Pulmonary artery endothelial cell (primary cell): Measurements from ENCODE around the gene CAMK1D. TPM values are rescaled to one million over a fixed set of nuclear protein-coding genes. Genes with fewer than 3 reads are reported as not detected.
"Not testable (repeated sequence)": the region's sequence is repeated elsewhere in the genome, so short reads cannot be mapped to it uniquely, and the experiment has no call there.

Source experiments
- DNase-seq: peaks from one replicate; pipeline ENCODE4 v3.0.0-alpha.2; 2011; ENCODE audit warnings: low read depth, low spot score
- total RNA-seq: library from RNA; depleted of rRNA; stranded (reverse); fragments of >200 nt; gene quantifications from 2 replicates; pipeline ENCODE4 v1.2.3, GENCODE V29; 2014

Gene CAMK1D
- total RNA-seq = 0.86 and 3.1 TPM in 2 replicates

DNA sequence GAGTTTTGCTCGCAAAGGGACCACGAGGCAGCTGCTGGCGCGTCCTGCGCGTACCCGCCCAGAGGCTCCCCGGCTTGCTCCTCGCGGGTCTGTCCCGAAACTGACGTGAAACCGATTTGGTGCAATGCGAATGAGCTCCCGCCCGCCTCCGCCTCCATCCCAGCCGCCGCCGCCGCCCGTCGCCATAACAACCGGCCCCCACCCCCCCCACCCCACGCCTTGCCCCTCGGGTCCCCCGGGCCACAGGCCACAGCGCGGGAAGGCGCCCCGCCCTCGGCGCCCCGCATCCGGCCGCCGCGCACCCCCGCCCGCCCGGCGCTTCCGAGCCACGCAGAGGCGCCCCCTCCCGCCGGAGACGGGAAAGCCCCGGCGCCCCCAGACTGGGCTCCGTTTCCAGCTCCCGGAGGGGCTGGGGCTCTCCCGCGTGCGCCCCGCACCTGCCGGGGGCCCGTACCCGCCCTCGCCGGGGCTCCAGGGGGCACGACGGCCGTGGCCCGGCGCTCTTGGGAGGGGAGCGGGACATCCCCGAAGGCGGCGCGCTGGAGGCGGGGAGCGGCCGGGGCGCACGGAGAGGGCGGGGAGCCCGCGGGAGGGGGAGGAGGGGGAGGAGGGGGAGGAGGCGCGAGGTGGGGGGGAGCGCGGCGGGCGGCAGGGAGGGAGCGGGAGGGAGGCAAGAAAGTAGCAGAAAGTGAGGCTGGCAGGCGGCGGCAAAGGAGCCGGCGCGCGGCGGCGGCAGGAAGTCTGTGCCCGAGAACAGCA, at the start of gene CAMK1D:
Gene CAMK1D, plus strand, starts transcription at position 678 of the 759 bp plus-strand sequence.
- no peak for DNase-seq

DNA sequence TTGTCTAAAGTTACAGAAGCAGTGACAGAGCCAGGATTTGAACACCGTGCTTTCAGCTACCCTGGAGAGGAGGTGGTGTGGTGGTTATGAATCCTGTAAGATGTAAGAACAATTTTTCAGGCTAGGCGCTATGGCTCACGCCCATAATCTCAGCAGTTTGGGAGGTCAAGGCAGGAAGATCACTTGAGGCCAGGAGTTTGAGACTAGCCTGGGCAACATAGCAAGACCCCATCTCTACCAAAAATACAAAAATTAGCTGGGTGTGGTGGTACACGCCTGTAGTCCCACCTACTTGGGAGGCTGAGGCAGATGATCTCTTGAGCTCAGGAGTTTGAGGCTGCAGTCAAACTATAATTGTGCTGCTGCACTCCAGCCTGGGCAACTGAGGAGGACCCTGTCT, 48.3 kb upstream of the CAMK1D start:
- not testable (repeated sequence) for DNase-seq

DNA sequence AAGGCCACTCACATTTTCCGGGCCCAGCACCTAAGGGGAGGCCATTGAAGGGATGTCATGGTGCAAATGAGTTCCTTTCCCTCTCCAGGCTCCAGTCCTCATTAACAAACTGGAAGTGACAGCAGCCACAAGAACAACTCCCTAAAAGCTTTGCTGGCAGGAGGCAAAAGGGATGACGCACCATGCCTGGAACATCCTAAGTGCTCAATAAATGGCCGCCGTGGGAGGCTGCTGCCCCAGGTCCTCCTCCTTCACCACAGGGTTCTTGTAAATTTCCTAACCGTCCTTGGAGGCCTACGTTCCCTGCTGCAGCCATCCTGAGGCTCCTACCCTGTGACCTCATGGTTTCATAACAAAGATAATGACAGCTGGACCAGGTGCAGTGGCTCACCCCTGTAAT, 41.3 kb upstream of the CAMK1D start:
- no peak for DNase-seq

DNA sequence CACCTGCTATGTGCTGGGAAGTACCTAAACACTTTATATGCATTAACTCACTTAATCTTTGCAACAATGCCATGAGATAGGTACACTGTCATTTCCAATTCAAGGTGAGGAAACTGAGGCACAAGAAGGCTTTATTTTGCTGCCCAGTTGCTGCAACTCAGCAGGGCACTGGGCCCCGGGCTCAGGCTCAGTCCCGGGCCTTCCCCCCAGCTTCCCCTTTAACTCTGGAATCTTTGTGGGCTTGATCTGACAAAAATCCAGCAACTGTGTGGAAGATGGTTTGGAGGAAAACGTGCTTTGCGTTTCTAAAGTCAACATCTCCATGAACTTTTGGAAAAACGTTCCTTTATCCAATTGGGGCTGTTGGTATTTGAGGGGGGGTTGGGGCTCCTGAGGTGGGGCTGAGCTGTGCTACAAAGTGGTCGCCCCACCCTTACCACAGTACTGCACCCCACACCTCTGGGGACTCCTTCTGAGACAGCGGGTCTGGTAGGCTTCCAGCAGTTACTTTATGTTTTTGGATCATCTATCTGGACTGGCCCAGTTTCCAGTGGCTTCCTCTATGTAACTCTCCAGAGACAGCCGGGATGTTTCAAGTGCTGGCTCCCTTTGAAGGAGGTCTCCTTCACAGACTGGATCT, 40.5 kb upstream of the CAMK1D start:
- DNase-seq = no peak

DNA sequence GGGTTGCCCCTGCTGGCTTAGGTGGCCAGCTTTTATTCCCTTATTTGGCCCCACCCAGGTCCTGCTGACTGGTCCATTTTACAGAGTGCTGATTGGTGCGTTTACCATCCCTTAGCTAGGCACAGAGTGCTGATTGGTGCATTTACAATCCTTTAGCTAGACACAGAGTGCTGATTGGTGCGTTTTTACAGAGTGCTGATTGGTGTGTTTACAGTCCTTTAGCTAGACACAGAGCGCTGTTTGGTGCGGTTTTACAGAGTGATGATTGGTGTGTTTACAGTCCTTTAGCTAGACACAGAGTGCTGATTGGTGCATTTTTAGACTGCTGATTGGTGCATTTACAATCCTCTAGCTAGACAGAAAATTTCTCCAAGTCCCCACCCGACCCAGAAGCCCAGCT, 39.6 kb upstream of the CAMK1D start:
- DNase-seq = not testable (repeated sequence)

DNA sequence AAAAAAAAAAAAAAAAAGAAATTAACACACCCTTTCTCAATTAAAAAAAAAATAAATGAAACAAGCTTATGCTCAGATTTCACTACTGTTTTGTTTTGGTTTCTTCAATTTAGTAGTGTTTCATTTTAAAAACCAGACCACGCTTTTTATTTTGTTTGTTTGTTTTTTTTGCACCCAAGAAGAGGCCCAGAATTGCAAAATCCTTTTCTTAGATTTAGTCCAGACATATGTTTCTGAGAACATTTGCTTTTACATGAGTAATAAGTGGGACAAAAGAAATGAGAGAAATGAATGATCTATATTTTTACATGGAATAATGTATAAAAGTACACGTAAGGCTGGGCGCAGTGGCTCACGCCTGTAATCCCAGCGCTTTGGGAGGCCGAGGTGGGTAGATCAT, 34.5 kb upstream of the CAMK1D start:
- DNase-seq = no peak

DNA sequence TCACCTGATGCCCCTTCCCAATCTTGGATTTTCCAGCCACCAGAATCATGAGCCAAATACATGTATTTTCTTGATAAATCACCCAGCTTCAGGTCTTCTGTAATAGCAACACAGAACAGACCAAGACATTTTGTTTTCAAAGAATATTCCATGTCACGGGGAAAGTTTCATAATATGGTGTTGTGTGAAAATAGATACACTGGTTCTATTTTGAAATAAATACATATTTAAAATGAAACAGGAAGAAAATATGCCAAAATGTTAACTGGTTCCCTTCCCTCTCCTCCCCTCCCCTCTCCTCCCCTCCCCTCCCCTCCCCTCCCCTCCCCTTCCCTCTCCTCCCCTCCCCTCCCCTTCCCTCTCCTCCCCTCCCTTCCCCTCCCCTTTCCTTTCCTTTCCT, 30.3 kb upstream of the CAMK1D start:
- no peak for DNase-seq

DNA sequence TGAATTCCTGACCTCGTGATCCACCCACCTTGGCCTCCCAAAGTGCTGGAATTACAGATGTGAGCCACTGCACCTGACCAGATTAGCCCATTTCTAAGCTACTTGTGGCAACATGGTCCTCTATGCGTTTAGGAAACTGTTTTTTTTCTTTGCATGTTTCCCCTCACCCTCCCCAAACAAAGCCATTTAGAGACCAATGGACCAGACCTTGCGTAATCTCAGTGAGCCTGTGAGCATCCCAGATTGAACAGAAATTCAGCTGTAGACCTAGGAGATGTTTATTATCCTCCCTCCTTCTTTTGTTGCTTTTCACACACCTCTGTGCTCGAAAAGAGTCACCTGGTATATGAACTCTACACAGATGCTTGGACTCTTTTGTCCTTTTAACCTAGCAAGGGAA, 28.5 kb upstream of the CAMK1D start:
- DNase-seq = no peak

DNA sequence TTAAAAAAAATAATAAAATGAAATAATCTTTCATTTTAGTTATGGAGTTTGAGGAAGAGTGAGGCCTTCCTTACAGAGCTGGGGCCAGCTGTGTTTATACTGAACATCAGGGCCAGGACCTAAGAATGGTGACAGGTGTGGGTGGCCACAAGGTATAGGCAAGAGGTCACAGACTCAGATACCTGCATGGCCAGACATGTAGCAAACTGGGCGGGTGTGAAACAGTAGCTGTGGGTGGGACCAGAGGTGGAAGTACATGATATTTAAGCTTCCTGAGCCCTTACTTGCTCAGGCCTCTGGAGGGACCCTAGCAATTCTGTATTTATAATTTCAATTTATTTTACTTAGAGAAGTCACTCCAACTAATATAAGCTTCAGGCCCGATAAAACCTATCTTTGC, 27.7 kb upstream of the CAMK1D start:
- DNase-seq = no peak

DNA sequence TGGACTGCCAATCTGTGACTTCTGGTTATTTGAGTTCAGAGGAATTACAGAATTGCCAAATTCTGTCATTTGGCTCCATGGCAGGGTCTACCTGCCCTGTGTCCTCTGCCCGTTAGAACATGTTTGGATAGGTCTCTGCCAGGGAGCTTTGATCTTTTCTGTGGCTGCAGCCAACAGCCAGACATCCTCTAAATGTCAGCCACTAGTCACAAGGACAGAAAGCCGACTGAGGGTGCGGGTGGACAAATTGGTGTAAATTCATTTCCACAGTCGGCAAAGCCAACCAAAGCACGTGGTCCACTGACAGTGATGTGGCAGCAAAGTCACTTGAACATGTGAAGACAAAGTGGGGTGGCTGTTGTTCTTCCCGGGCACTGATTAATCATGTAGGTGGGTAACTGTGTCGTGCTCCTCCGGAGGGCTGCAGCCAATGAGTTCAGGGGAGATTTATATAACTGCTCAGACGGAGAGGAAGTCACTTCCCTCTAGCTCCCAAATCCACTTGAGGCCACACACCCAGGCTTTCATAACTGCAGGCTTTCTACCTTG, 26.7 kb upstream of the CAMK1D start:
- DNase-seq = no peak

DNA sequence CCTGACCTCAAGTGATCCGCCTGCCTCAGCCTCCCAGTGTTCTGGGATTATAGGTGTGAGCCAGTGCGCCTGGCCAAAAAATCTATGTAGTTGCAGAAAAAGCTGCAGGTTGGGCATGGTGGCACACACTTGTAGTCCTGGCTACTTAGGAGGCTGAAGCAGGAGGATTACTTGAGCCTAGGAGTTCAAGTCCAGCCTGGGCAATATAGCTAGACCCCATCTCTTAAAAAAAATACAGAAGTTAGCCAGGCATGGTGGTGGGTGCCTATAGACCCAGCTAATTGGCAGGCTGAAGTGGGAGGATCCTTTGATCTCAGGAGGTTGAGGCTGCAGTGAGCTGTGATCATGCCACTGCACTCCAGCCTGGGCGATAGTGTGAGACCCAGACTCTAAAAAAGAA, 24.8 kb upstream of the CAMK1D start:
- DNase-seq = no peak

DNA sequence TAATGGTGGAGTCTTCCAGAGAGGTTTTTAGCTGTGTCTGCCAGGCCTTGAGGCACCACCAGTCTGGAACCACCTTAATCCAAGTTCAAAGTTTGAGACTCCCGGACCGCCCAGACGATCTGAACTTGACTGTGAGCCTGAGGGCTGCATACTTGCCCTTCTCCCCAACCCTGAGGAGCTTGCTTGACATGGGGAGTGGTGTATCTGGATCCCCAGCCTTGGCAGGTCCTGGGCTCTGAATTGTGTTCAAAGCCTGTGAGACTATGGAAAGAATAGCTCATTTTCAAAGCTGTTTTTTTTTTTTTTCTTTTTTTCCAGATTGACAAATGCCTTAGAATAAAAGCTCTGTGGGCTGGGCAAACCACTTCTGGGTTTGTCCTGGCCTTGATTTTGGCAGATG, 22.3 kb upstream of the CAMK1D start:
- DNase-seq = no peak

DNA sequence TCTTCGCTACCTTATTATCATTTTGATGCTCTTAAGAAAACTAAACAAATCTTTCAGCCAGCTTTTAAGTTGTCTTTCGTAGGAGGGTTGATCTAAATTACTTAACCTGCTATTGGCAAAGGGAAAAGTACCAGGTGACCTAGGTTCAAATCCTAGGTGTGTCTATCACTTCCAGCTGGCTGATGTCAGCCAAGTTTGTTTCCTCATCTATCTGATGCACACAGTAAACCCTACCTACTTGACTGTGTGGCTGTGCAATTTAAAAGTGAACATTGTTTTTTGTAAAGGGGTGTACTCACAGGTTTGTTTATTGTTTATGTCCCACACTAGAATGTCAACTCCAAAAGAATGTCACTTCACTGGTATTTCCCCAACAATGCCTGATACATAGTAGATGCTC, 21.9 kb upstream of the CAMK1D start:
- no peak for DNase-seq

DNA sequence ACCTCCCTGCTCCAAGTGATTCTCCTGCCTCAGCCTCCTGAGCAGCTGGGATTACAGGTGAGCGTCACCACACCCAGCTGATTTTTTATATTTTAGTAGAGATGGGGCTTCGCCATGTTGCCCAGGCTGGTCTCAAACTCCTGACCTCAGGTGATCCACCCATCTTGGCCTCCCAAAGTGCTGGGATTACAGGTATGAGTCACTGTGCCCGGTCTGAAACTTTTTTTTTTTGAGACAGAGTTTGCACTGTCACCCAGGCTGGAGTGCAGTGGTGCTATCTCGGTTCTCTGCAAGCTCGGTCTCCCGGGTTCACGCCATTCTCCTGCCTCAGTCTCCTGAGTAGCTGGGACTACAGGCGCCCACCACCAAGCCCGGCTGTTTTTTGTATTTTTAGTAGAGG, 21.0 kb upstream of the CAMK1D start:
- not testable (repeated sequence) for DNase-seq

DNA sequence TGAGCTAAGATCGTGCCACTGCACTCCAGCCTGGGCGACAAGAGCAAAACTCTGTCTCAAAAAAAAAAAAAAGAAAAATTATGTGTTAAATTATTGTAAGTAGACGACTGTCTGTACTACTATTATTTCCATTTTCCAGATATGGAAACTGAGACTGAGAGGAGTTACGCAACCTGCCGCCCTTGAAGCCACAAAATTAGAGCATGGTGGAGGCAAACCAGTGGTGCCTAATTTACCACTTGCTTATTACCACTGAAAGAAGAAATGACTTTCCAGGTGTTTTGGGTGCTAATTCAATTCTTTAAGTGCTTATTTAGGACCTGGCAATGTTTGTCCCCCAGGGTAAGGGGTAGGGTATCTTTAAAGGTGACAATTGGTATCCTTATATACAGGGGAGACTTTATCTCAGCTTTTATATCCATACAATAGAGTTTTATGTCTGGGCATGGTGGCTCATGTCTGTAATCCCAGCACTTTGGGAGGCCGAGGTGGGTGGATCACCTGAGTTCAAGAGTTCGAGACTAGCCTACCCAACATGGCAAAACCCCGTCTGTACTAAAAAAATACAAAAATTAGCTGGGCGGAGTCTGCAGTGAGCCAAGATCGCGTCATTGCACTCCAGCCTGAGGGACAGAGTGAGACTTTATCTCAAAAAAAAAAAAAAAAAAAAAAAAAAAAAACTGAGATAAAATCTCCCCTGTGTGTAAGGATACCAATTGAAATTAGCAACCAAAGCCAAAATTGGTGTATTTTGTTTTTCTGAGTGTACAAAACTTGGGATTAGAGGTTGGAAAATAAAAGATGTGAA, 16.6 kb upstream of the CAMK1D start:
- no peak for DNase-seq

DNA sequence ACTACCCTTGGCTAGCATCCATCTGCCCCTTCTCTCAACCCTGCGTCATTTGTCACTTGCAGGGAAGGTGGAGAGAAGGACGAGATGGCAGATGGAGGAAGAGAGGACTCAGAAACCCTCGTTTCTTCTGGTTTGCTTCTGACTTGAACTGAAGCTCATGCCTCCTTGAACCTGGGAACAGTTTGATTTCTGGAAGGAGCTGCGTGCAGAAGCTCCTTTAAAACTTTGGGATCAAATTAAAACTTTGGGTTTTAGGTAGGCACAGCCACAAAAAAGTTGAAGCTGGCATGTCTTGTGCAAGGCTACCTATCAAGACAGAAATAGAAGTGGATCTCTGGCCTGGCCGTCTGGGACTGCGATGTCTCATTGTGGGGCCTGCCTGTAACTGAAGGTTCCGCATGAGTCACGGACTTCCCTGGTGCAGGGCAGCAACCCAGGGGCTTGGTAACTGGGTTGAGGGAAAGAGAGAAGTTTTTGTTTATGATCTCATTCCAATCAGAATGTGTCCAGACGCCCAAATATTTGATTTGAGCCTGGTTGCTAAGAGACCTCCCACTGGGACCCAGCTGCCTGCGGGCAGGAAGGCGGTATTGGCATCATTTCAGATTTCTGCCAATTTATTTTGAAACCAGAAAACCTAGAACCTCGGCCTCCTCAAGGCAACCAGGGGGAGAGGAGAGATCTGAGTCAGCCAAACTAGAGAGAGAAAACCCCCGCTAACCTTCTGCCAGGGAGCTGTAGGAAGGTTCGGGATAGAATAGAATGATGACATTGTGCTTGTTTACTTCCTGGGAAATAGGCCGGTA, 15.8 kb upstream of the CAMK1D start:
- no peak for DNase-seq

DNA sequence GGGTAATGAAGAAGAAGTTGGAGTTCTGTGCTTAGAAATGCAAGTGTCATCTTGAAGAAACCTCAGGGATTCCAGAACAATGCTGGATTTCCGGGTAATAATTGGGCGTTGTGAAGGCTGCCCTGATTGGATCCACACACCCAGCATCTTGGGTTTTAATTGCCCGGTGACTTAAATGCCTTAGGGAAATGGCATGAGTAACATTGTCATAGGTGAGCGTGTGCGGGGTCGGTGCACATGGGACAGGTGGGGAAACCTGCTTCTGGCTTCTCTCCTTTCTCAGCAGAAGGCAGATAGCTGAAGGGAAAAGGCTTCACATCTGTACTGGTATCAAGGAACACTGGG, 15.2 kb upstream of the CAMK1D start:
- DNase-seq = no peak

DNA sequence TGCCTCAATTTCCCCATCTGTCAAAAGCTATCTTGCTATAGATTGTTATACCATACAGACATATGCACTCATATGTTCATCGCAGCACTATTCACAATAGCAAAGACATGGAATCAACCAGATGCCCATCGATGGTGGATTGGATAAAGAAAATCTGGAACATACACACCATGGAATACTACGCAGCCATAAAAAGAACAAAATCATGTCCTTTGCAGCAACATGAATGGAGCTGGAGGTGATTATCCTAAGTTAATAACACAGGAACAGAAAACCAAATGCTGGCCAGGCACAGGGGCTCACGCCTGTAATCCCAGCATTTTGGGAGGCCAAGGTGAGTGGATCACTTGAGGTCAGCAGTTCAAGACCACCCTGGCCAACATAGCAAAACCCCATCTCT, 14.2 kb upstream of the CAMK1D start:
- not testable (repeated sequence) for DNase-seq

DNA sequence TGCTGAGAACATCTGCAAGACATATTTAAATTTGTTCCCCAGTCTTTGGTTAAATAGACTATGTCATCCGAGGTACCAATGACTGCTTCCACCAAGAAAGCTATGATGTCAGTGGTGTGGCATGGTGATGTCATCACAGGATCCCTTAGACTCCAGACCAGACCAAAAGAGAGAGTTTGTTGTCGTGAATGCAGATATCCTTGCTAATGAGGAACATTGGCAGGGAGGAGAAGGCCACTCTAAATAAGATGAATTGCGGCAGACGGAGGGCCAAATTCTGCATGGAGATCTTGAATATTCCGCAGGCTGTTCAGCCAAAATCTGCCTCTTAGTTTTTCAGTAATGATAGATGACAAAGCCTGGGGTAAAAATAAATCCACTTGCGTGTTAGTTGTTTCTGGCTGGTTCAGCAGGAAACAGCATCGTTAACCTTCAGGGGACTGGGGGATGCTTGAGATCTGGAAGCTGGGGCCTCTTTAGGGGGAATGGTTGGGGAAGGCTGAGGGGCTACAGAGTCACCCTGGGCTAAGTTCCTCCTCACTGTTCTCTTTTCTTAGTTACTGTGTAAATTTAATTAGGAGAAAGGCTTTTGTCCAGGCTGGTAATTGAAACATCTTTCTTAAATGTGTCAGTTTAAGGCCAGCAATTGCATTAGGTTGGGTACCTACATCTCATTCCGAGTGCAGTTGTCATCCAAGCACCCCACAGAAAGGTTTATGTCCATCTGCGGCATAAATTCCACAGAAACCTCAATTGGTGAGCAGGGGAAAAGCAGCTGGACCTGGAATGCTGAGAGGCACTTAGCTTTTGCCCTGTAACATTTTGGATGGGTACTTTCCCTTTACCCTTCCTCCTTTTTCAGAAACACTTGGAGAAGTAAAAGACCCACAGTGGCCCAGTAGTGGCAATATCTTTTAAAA, 11.6 kb upstream of the CAMK1D start:
- no peak for DNase-seq

DNA sequence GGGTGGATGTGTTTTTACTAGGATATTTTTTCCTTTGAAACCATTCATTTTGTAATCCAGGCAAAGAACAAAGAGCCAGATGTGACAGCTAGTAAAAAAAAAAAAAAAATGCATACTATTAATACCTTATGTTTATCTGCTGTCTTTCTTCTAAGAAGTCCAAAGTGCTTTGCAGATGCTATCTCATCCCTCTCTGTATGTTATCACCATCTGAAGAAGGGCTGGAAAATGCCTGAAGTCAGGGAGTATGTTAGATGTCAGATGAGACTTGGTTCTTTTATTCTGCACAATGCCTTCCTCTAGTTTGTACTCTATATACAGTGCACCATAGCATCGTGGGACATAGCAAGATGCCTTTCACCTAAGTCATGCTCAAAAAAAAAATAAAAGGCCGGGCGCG, 10.4 kb upstream of the CAMK1D start:
- DNase-seq = no peak
